Measurements from ENCODE around the gene PRDX1.

GRCh38 chr1:45536886-45537285 is 15.2 kb upstream of the PRDX1 start:
- TF ChIP-seq CTCF (IDR thresholded peaks at IDR 0.05) (no peak), POLR2A (IDR thresholded peaks at IDR 0.05) (no peak)
